KMS-11 (cell line): ENCODE results near the gene EYA3.

Experiments
- H2AFZ ChIP-seq: fragments of 200-600 bp; sonication (generic); 2 replicates; pipeline ENCODE4 v1.6.1; 2016; ENCODE audit warnings: antibody characterized with exemption, mixed run types, low read depth
- H3K27ac ChIP-seq: fragments of 200-600 bp; sonication (generic); 2 replicates; pipeline ENCODE4 v1.6.1; 2016; ENCODE audit warnings: mild to moderate bottlenecking, mixed run types
- H3K27me3 ChIP-seq: fragments of 200-600 bp; sonication (generic); 2 replicates; pipeline ENCODE4 v1.6.1; 2017; ENCODE audit warnings: mild to moderate bottlenecking, low read depth, mixed run types, moderate library complexity; ENCODE audit not compliant: insufficient read depth
- H3K36me3 ChIP-seq: fragments of 200-600 bp; sonication (generic); 2 replicates; pipeline ENCODE4 v1.6.1; 2017; ENCODE audit warnings: mild to moderate bottlenecking, mixed run types; ENCODE audit not compliant: insufficient read depth
- H3K4me1 ChIP-seq: fragments of 200-600 bp; sonication (generic); 2 replicates; pipeline ENCODE4 v1.6.1; 2016; ENCODE audit warnings: mild to moderate bottlenecking, low read depth, mixed run types; ENCODE audit not compliant: poor library complexity, severe bottlenecking
- H3K4me2 ChIP-seq: fragments of 200-600 bp; sonication (generic); 2 replicates; pipeline ENCODE4 v1.7.0; 2016; ENCODE audit warnings: mild to moderate bottlenecking, mixed run types
- H3K4me3 ChIP-seq: fragments of 200-600 bp; sonication (generic); IDR thresholded peaks from 2 replicates; pipeline ENCODE4 v1.6.1; 2017; ENCODE audit warnings: low read depth, low read length, mixed read lengths; ENCODE audit not compliant: insufficient read depth
- H3K79me2 ChIP-seq: fragments of 200-600 bp; sonication (generic); 2 replicates; pipeline ENCODE4 v1.6.1; 2016; ENCODE audit warnings: low read depth, mixed run types; ENCODE audit not compliant: insufficient read depth
- H3K9ac ChIP-seq: fragments of 200-600 bp; sonication (generic); 2 replicates; pipeline ENCODE4 v1.6.1; 2016; ENCODE audit warnings: mild to moderate bottlenecking, mixed run types
- H4K20me1 ChIP-seq: fragments of 200-600 bp; sonication (generic); 2 replicates; pipeline ENCODE4 v1.6.1; 2016; ENCODE audit warnings: mild to moderate bottlenecking, mixed run types; ENCODE audit not compliant: insufficient read depth
- CTCF ChIP-seq: fragments of 200-600 bp; sonication (generic); conservative IDR thresholded peaks from 2 replicates; pipeline ENCODE4 v1.6.1; 2017; ENCODE audit warnings: low read depth, mild to moderate bottlenecking, antibody characterized with exemption, low read length, moderate library complexity, mixed read lengths

Gene EYA3

GRCh38 chr1:28088168-28088961 lies at the start of gene EYA3:
TSS of gene EYA3 (minus strand) at chr1:28088610. CDS start at chr1:28058026, 30,584 bp downstream.
- Histone ChIP-seq H3K4me1 (peaks cover 43% of the 10 kb centered on the region), H4K20me1 (no peaks in the 10 kb centered on the region), H3K27me3 (no peaks in the 10 kb centered on the region), H3K27ac (peak within 1 kb of the TSS; percentile 80), H3K4me2 (peak within 1 kb of the TSS; percentile 77), H2AFZ (peak within 1 kb of the TSS; percentile 51), H3K4me3 (peak within 1 kb of the TSS; percentile 78), H3K79me2 (peaks cover 47% of the 10 kb centered on the region), H3K36me3 (no peaks in the 10 kb centered on the region), H3K9ac (peak within 1 kb of the TSS; percentile 79)
- no peak for TF ChIP-seq CTCF

- no peak overlapping the region for H3K27ac ChIP-seq
- no peak overlapping the region for H3K4me2 ChIP-seq
Observed at GRCh38 chr1:28136922-28137613, 48.7 kb upstream of the EYA3 start.

GRCh38 chr1:28136169-28136921 lies 47.9 kb upstream of the EYA3 start:
- H3K4me2 ChIP-seq, result no peak overlapping the region
- H2AFZ ChIP-seq, result no peak overlapping the region
- no peak overlapping the region for H3K27ac ChIP-seq
- H3K27me3 ChIP-seq, result no peaks in the 10 kb centered on the region
- H3K4me1 ChIP-seq, result peaks cover 9% of the 10 kb centered on the region
- H3K36me3 ChIP-seq, result no peaks in the 10 kb centered on the region
- H3K4me3 ChIP-seq, result no peak overlapping the region
- H4K20me1 ChIP-seq, result no peaks in the 10 kb centered on the region
- no peak for TF ChIP-seq CTCF
- H3K9ac ChIP-seq, result no peak overlapping the region
- H3K79me2 ChIP-seq, result no peaks in the 10 kb centered on the region

More at GRCh38 chr1:28136922-28137613, 48.7 kb upstream of the EYA3 start:
- Histone ChIP-seq H2AFZ (no peak overlapping the region), H3K4me1 (peaks cover 8% of the 10 kb centered on the region), H4K20me1 (no peaks in the 10 kb centered on the region), H3K36me3 (no peaks in the 10 kb centered on the region), H3K27me3 (no peaks in the 10 kb centered on the region), H3K9ac (no peak overlapping the region), H3K79me2 (no peaks in the 10 kb centered on the region), H3K4me3 (no peak overlapping the region)
- no peak for TF ChIP-seq CTCF

GRCh38 chr1:28135371-28136168 lies 47.2 kb upstream of the EYA3 start:
- H3K27ac ChIP-seq, result no peak overlapping the region
- H2AFZ ChIP-seq, result no peak overlapping the region
- no peaks in the 10 kb centered on the region for H4K20me1 ChIP-seq
- H3K36me3 ChIP-seq, result no peaks in the 10 kb centered on the region
- H3K27me3 ChIP-seq, result no peaks in the 10 kb centered on the region
- H3K4me3 ChIP-seq, result no peak overlapping the region
- H3K4me1 ChIP-seq, result peaks cover 9% of the 10 kb centered on the region
- no peak overlapping the region for H3K9ac ChIP-seq
- H3K4me2 ChIP-seq, result no peak overlapping the region
- no peak for TF ChIP-seq CTCF
- no peaks in the 10 kb centered on the region for H3K79me2 ChIP-seq
